H4 (cell line): ENCODE results near the gene EPS8L1. TPM values are rescaled to one million over a fixed set of nuclear protein-coding genes. Genes with fewer than 3 reads are reported as not detected.

Source experiments
- DNase-seq: peaks from one replicate; pipeline ENCODE4 v3.0.0-alpha.2; 2015; ENCODE audit warnings: low spot score
- total RNA-seq: library from RNA; depleted of rRNA; stranded (reverse); fragments of >200 nt; shearing (Covaris generic); gene quantifications from 2 replicates; pipeline ENCODE4 v1.2.3, GENCODE V29; 2014; rRNA removed

The EPS8L1 gene
- total RNA-seq, 1 experiment from 2014 or later, result 2.2 TPM

GRCh38 chr19:55115446-55116065, 39.9 kb downstream of the EPS8L1 start:
- DNase-seq, result peak; percentile 23

DNA sequence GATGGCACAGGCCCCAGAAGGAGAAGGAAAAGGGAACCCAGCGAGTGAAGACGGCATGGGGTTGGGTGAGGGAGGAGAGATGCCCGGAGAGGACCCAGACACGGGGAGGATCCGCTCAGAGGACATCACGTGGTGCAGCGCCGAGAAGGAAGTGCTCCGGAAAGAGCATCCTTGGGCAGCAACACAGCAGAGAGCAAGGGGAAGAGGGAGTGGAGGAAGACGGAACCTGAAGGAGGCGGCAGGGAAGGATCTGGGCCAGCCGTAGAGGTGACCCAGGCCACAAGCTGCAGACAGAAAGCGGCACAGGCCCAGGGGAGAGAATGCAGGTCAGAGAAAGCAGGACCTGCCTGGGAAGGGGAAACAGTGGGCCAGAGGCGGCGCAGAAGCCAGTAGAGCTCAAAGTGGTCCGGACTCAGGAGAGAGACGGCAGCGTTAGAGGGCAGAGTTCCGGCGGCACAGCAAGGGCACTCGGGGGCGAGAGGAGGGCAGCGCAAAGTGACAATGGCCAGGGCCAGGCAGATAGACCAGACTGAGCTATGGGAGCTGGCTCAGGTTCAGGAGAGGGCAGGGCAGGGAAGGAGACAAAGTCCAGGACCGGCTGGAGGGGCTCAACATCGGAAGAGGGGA, 40.7 kb downstream of the EPS8L1 start:
- DNase-seq, result peak; percentile 74

DNA sequence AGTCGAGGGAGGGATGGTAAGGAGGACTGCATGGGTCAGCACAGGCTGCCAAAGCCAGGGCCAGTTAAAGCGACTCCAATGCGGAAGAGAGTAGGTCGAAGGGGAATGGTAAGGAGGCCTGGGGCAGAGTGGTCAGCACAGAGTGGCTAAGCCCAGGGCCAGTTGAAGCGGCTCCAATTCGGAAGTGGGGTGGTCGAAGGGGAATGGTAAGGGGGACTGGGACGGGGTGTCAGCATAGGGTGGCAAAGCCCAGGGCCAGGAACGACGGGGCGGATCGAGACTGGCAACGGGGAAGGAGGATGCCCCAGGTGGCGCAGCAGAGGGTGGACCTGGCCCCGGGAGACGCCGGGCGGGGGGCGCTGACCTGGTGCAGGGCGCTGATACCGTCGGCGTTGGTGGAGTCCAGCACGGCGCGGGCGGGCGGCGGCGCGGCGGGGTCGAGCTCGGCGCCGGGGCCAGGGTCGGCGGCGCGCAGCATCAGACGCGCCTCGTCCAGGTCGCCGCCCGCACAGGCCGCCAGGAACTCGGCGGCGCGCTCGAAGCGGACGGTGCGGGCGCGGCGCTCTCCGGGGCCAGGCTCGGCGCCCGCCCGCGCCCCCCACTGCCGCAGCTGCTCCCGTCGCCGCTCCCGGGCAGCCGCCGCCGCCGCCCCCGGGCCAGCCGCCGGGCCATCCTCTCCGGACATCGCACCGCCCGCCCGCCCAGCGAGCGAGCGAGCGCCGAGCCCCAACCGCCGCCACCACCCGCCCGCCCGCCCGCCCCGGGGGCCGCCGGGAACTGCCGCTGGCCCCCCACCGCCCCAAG, 41.4 kb downstream of the EPS8L1 start, which contains the start of gene PPP1R12C:
PPP1R12C (minus strand) TSS at position 779 of the 804 bp plus-strand sequence; CDS start at position 685, 94 bp downstream.
- peak; percentile 21 for DNase-seq

- DNase-seq, result peak; percentile 100
Observed at GRCh38 chr19:55117663-55118391, 42.2 kb downstream of the EPS8L1 start.

GRCh38 chr19:55118401-55118991, 42.8 kb downstream of the EPS8L1 start:
- DNase-seq, result no peak

DNA sequence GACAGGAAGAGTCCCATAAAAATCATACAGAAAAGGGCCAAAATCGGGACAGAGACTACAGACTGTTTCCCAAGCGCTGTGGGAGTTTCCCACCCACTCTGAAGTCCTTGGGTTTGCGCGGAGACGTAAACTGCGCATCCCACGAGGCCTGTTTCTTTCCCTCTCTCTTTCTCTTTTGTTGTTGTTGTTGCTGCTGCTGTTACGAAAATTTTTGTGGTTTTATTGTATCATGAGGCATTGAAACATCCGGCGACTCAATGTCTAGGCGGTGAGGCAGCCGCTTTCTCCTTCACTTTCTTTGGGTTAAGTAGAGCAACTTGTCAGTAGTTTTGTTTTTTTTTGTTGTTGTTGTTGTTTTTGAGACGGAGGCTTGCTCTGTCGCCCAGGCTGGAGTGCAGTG, 43.4 kb downstream of the EPS8L1 start:
- no peak for DNase-seq

GRCh38 chr19:55131421-55131820, 55.8 kb downstream of the EPS8L1 start:
- no peak for DNase-seq

GRCh38 chr19:55132453-55133129, 56.9 kb downstream of the EPS8L1 start:
- no peak for DNase-seq

DNA sequence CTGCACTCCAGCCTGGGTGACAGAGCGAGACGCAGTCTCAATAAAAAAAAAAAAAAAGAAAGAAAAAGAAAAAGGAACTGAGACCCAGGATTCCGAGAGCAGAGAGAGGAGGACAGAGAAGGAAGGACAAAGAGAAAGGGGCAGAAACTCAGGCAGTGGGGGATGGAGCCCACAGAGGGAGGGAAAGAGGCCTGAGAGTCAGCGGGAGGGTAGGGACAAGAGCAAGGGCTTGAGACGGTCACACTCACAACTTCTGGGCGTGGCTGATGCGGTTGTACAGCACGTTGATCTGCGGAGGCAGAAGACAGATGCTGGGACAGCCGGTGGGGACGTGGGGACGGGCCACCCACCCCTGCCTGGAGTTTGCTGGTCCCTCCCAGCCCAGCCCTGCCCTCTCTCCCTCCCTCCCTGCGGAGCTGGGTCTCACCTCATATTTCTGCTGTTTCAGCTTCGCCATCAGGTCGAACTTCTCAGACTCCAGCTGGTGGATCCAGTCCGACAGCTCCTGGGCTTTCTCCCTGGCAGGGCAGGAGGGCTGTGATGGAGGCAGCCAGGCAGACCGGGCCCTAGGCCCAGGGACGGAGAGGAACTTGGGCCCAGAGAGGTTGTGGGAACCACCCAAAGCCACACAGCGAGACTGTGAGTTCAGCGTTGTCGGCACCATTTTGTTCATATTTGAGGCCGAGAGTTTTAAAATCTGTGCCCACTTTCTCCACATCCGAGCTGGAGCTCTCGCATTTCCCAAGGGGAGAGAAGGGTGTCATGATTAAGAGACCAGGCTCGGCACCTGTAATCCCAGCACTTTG, 58.2 kb downstream of the EPS8L1 start:
- no peak for DNase-seq

DNA sequence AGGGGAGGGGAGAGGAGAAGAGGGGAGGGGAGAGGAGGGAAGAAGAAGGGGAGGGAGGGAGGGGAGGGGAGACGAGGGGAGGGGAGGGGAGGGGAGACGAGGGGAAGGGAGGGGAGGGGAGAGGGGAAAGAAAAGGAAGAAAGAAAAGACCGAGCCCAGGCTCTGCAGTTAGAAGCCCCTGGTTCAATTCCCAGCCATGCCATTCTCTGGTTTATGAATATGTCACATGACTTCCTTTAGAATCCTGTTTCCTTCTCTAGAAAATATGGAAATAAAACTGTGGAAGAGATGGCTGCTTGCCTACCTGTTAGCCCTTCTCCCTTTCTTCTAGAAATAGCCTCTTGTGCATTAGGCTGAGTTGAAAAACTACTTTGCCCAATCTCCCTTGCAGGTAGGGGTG, 59.1 kb downstream of the EPS8L1 start:
- no peak for DNase-seq

- peak; percentile 23 for DNase-seq
Observed at GRCh38 chr19:55136399-55137102, 60.9 kb downstream of the EPS8L1 start.

Other genes with a start within 250 kb of the EPS8L1 start
- not detected in 2 replicates for gene KIR2DS4, start 243.2 kb upstream of the EPS8L1 start, total RNA-seq
- not detected in 2 replicates for gene KIR3DL2, start 225.4 kb upstream of the EPS8L1 start, total RNA-seq
- gene FCAR, start 201.6 kb upstream of the EPS8L1 start, total RNA-seq, result not detected in 2 replicates
- 0.06 TPM in 1 of 2 replicates, not detected in the other for gene NCR1, start 169.7 kb upstream of the EPS8L1 start, total RNA-seq
- not detected in 2 replicates for gene NLRP7, start 128.3 kb upstream of the EPS8L1 start, total RNA-seq
- gene NLRP2, start 109.5 kb upstream of the EPS8L1 start, total RNA-seq, result 0.56 TPM in 1 of 2 replicates, not detected in the other
- not detected in 2 replicates for gene GP6, start 37.6 kb upstream of the EPS8L1 start, total RNA-seq
- gene RDH13, start 12.7 kb upstream of the EPS8L1 start, total RNA-seq, result 18.1 and 43.0 TPM in 2 replicates
- 18.0 and 26.4 TPM in 2 replicates for gene PPP1R12C, start 41.8 kb downstream of the EPS8L1 start, total RNA-seq
- 300 and 334 TPM in 2 replicates for gene TNNT1, start 73.3 kb downstream of the EPS8L1 start, total RNA-seq
- gene TNNI3, start 81.9 kb downstream of the EPS8L1 start, total RNA-seq, result not detected in 2 replicates
- 7.0 and 10.1 TPM in 2 replicates for gene DNAAF3, start 90.7 kb downstream of the EPS8L1 start, total RNA-seq
- 0.62 TPM in 1 of 2 replicates, not detected in the other for gene SYT5, start 104.4 kb downstream of the EPS8L1 start, total RNA-seq
- 3.8 and 5.5 TPM in 2 replicates for gene PTPRH, start 133.6 kb downstream of the EPS8L1 start, total RNA-seq
- gene TMEM86B, start 152.9 kb downstream of the EPS8L1 start, total RNA-seq, result 0.81 TPM in 1 of 2 replicates, not detected in the other
- gene PPP6R1, start 183.1 kb downstream of the EPS8L1 start, total RNA-seq, result 29.7 and 31.8 TPM in 2 replicates
- 57.7 and 65.2 TPM in 2 replicates for gene HSPBP1, start 204.2 kb downstream of the EPS8L1 start, total RNA-seq
- 4.6 and 13.1 TPM in 2 replicates for gene BRSK1, start 208.1 kb downstream of the EPS8L1 start, total RNA-seq
- not detected in 2 replicates for gene TMEM150B, start 249.5 kb downstream of the EPS8L1 start, total RNA-seq